ENCODE results near the gene MYO1D. TPM values are rescaled to one million over a fixed set of nuclear protein-coding genes. Genes with fewer than 3 reads are reported as not detected.

The MYO1D gene
- total RNA-seq, 1 experiment from 2014 or later = 35.7 TPM

- ChIA-PET POLR2A (no interaction called here), CTCF (no interaction called here), RAD21 (ENCODE audit: low non-redundant PET in 1 of 2, low total read pairs in 2 of 2, uncharacterized antibody in 2 of 2, unreplicated experiment in 2 of 2) (no interaction called here)
- no peak overlapping the region for H3K9ac ChIP-seq (ENCODE audit: low read length)
- H3K4me1 ChIP-seq (ENCODE audit: control insufficient read depth in 1 of 2, insufficient read depth in 2 of 2, low read length in 2 of 2) = no peaks in the 10 kb centered on the region
- no peak for TF ChIP-seq SRF (IDR thresholded peaks at IDR 0.05; ENCODE audit: low read depth)
- no peak for TF ChIP-seq POLR2AphosphoS5 (IDR thresholded peaks at IDR 0.05; ENCODE audit: low read depth, low read length)
- TF ChIP-seq EGR1 (IDR thresholded peaks at IDR 0.05; ENCODE audit: low read depth) = no peak
- no peak for TF ChIP-seq ZNF274 (IDR thresholded peaks at IDR 0.05; ENCODE audit: low read depth, low read length)
- no peak for TF ChIP-seq RAD21 (IDR thresholded peaks at IDR 0.05; ENCODE audit: low read depth)
- TF ChIP-seq CBX3 (IDR thresholded peaks at IDR 0.05; ENCODE audit: low read depth) = no peak
- TF ChIP-seq TCF7L2 (IDR thresholded peaks at IDR 0.05; ENCODE audit: borderline replicate concordance, extremely low read depth, insufficient read depth, insufficient read length) = no peak
- TF ChIP-seq REST (IDR thresholded peaks at IDR 0.05; ENCODE audit: low read depth) = no peak
- no peak for TF ChIP-seq JUND (IDR thresholded peaks at IDR 0.05)
- no peak for TF ChIP-seq MAX (IDR thresholded peaks at IDR 0.05)
- TF ChIP-seq FOSL1 (IDR thresholded peaks at IDR 0.05; ENCODE audit: low read depth) = no peak
- no peak for TF ChIP-seq ZFX (IDR thresholded peaks at IDR 0.05)
- no peak for TF ChIP-seq CTCF (IDR thresholded peaks at IDR 0.05 in 2 of 3, conservative IDR thresholded peaks at IDR 0.05 in 1 of 3; ENCODE audit: borderline replicate concordance in 1 of 3, insufficient read depth in 1 of 3, low read depth in 2 of 3, low read length in 2 of 3)
- no peak for TF ChIP-seq SIN3A (IDR thresholded peaks at IDR 0.05; ENCODE audit: low read depth)
- TF ChIP-seq ATF3 (IDR thresholded peaks at IDR 0.05) = no peak
- no peak for TF ChIP-seq YY1 (IDR thresholded peaks at IDR 0.05; ENCODE audit: extremely low read depth, insufficient replicate concordance, low read depth, low read length)
- TF ChIP-seq POLR2A (IDR thresholded peaks at IDR 0.05; ENCODE audit: borderline replicate concordance, extremely low read depth, insufficient read depth, insufficient read length) = no peak
- no peak for TF ChIP-seq CEBPB (IDR thresholded peaks at IDR 0.05; ENCODE audit: low read depth)
- TF ChIP-seq EZH2phosphoT487 (IDR thresholded peaks at IDR 0.05; ENCODE audit: borderline replicate concordance) = no peak
- TF ChIP-seq ZBTB33 (IDR thresholded peaks at IDR 0.05; ENCODE audit: extremely low read depth, insufficient replicate concordance, low read length) = no peak
- H3K36me3 ChIP-seq (ENCODE audit: control insufficient read depth in 1 of 2, insufficient read depth in 2 of 2, low read length in 2 of 2) = no peaks in the 10 kb centered on the region
- intact Hi-C loops (cut with micrococcal nuclease) = no loop called here
- no TSS peak for BruUV-seq (replicated peaks)
- ATAC-seq (no peak), DNase-seq (ENCODE audit: low read depth, low spot score) (no peak)
- H3K4me3 ChIP-seq (replicated peaks in 1 of 2; ENCODE audit: low read depth in 1 of 2, low read length in 2 of 2) = no peak overlapping the region
- no peak overlapping the region for H3K4me2 ChIP-seq (ENCODE audit: low read length)
- no peaks in the 10 kb centered on the region for H3K27me3 ChIP-seq (ENCODE audit: insufficient read depth, low read length)
- H3K27ac ChIP-seq (ENCODE audit: low read depth, low read length) = no peak overlapping the region
- no peak overlapping the region for H2AFZ ChIP-seq (ENCODE audit: low read depth, low read length, poor library complexity, severe bottlenecking)
- H3K9me3 ChIP-seq (ENCODE audit: control insufficient read depth in 1 of 2, insufficient read depth in 1 of 2, low read depth in 1 of 2, low read length in 2 of 2) = no peaks in the 10 kb centered on the region
- H3K79me2 ChIP-seq (ENCODE audit: insufficient read depth, low read length) = no peaks in the 10 kb centered on the region
- no peaks in the 10 kb centered on the region for H4K20me1 ChIP-seq (ENCODE audit: insufficient read depth)
- no peaks in the 10 kb centered on the region for H3K9me2 ChIP-seq (ENCODE audit: insufficient read depth)
Observed at GRCh38 chr17:32836527-32836926, 40.4 kb downstream of the MYO1D start.

Data from HCT116 (cell line).